ENCODE measurements around the gene CERK. TPM values are rescaled to one million over a fixed set of nuclear protein-coding genes. Genes with fewer than 3 reads are reported as not detected.

Gene CERK, protein sequence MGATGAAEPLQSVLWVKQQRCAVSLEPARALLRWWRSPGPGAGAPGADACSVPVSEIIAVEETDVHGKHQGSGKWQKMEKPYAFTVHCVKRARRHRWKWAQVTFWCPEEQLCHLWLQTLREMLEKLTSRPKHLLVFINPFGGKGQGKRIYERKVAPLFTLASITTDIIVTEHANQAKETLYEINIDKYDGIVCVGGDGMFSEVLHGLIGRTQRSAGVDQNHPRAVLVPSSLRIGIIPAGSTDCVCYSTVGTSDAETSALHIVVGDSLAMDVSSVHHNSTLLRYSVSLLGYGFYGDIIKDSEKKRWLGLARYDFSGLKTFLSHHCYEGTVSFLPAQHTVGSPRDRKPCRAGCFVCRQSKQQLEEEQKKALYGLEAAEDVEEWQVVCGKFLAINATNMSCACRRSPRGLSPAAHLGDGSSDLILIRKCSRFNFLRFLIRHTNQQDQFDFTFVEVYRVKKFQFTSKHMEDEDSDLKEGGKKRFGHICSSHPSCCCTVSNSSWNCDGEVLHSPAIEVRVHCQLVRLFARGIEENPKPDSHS
- 34.9 and 36.4 TPM in 2 replicates for total RNA-seq

DNA sequence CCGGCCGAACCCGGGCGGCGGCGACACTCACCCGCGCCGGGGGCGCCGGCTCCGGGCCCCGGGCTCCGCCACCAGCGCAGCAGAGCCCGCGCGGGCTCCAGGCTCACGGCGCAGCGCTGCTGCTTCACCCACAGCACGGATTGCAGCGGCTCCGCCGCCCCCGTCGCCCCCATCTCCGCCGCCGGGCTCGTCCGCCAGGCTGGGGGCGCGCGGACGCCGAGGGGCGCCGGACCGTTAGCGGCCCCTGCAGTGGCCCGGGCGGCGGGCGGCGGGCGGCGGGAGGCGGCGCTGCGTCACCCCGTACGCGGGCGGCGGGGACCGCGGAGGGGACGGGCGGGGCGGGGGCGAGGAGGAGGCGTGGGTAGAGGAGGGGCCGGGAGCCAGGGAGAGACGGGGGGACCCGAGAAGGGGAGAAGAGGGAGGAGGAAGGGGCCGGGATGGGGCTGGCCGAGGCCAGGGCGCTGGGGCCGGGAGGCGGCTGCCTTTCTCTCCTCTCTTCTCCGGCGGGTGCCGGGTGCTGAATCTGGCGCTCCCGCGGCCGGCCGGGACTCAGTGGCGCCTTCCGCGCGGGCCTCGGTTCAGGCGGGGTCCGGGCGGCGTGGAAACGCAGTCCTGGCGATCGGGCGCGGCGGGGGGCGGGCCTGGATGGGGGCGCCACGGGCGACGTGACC is at the start of gene CERK:
CERK (minus strand) TSS at position 277 of the 671 bp plus-strand sequence; CDS start at position 173, 104 bp downstream.

DNA sequence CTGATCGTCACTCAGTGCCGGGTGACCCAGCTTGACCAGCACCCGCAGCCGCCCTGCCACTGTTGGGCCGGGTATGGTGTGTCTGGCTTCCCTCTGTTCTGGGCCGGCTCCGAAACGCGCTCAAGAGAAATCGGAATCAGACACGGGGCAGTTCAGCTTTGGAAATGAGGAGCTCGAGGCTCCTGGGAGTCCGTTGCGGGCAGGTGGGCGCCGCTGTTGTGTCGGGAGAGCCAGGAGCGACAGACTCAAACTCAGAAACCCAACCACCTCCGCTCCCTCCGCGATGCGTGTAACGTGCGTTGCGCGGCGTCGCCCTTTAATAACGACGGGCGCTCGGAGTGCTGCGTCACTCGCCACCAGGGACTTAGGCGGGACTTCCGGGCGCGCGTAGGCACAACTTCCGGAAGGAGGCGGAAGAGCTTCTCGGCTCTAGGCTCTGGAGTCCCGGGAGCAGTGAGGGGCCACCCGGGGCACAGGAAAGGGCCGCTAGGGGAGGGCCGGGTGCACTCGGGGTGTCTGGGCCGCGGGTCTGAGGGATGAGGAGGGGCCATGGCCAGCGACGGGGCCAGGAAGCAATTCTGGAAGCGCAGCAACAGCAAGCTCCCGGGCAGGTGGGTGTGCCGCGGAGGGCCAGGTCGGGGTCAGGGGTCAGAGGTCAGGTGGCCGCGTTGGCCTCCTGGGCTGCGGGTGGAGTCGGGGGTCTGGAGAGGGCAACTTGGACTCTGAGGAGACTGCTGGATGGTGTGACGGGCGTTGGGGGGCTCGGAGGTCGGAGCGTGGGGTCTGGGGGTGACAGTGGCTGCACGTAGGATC is 24.4 kb upstream of the CERK start, which contains the start of gene TBC1D22A:
TBC1D22A (plus strand) TSS at position 413 of the 813 bp plus-strand sequence; CDS start at position 550, 137 bp downstream.

Other genes starting within 250 kb of the CERK start
- gene CELSR1, start 200.6 kb downstream of the CERK start, total RNA-seq = 10.7 and 14.9 TPM in 2 replicates
- 17.9 and 18.6 TPM in 2 replicates for gene GRAMD4, start 117.9 kb downstream of the CERK start, total RNA-seq
- 18.6 and 21.7 TPM in 2 replicates for gene TBC1D22A, start 24.4 kb upstream of the CERK start, total RNA-seq